Measurements from ENCODE around the gene SUGCT. TPM values are rescaled to one million over a fixed set of nuclear protein-coding genes. Genes with fewer than 3 reads are reported as not detected.
"Not testable (repeated sequence)": the region's sequence is repeated elsewhere in the genome, so short reads cannot be mapped to it uniquely, and the experiment has no call there.

The SUGCT gene
- total RNA-seq, 1 experiment from 2014 or later, result 17.1 TPM

DNA sequence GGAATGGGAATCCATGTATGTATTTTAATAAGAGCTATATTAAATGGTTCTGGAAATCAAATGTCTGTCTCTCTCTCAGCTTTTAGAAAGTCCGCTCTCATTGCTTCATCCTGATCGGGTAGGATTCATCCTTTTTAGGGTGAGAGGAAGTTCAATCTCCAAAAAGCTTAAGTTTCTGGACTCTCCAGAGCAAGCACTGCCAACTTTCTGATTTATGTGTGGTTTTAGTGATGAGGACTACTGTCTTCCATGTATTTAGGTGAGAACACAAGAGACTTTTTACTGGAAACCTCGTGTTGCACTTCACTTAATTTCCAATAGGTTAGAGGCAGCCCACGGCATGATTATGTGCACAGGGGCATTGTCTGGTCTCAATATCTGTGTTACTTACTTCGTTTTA lies 267.9 kb downstream of the SUGCT start:
- Histone ChIP-seq H3K36me3 (no peaks in the 10 kb centered on the region), H3K4me3 (no peak overlapping the region), H3K27ac (no peak overlapping the region), H3K4me1 (replicated peaks) (no peaks in the 10 kb centered on the region), H3K9me3 (replicated peaks) (no peaks in the 10 kb centered on the region), H3K27me3 (replicated peaks) (no peaks in the 10 kb centered on the region)
- DNase-seq (ENCODE audit: low read depth in 1 of 2, low spot score in 2 of 2), result no peak

- no peaks in the 10 kb centered on the region for H3K36me3 ChIP-seq
- DNase-seq (ENCODE audit: low read depth in 1 of 2, low spot score in 2 of 2), result no peak
- H3K27ac ChIP-seq, result no peak overlapping the region
- no peak overlapping the region for H3K4me3 ChIP-seq
- H3K4me1 ChIP-seq (replicated peaks), result no peaks in the 10 kb centered on the region
- H3K9me3 ChIP-seq (replicated peaks), result no peaks in the 10 kb centered on the region
- no peaks in the 10 kb centered on the region for H3K27me3 ChIP-seq (replicated peaks)
These were observed 269.1 kb downstream of the SUGCT start for GRCh38 chr7:40403703-40404476.

GRCh38 chr7:40405991-40406390 lies 271.2 kb downstream of the SUGCT start:
- Histone ChIP-seq H3K9me3 (replicated peaks) (no peaks in the 10 kb centered on the region), H3K36me3 (no peaks in the 10 kb centered on the region), H3K4me1 (replicated peaks) (no peaks in the 10 kb centered on the region), H3K4me3 (no peak overlapping the region), H3K27me3 (replicated peaks) (no peaks in the 10 kb centered on the region), H3K27ac (no peak overlapping the region)
- no peak for DNase-seq (ENCODE audit: low read depth in 1 of 2, low spot score in 2 of 2)

DNA sequence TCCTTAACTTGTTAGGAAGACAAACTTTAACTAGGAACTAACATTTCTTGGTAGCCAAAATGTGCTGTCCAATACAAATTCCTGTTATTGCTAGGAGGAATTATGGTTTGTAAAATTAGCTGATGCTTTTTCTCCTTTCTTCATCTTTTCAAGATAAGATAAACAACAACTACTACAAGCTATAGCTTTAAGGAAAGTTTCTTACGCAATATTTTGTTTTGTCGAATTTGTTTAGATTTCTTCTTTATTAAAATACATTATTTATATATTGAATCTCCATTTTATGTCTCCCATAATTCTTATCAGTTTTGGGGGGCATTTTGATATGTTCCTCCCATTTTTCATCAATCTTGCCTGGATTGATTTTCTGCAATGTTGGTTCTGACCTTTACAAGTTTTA lies 277.5 kb downstream of the SUGCT start:
- Histone ChIP-seq H3K27ac (no peak overlapping the region), H3K4me1 (replicated peaks) (no peaks in the 10 kb centered on the region), H3K9me3 (replicated peaks) (no peaks in the 10 kb centered on the region), H3K4me3 (no peak overlapping the region), H3K27me3 (replicated peaks) (no peaks in the 10 kb centered on the region), H3K36me3 (no peaks in the 10 kb centered on the region)
- no peak for DNase-seq (ENCODE audit: low read depth in 1 of 2, low spot score in 2 of 2)

- DNase-seq (ENCODE audit: low read depth in 1 of 2, low spot score in 2 of 2); H3K4me1 ChIP-seq (replicated peaks); H3K4me3 ChIP-seq; H3K36me3 ChIP-seq; H3K9me3 ChIP-seq (replicated peaks); H3K27ac ChIP-seq; H3K27me3 ChIP-seq (replicated peaks): not testable (repeated sequence)
These were observed 279.9 kb downstream of the SUGCT start for GRCh38 chr7:40414704-40415103.

DNA sequence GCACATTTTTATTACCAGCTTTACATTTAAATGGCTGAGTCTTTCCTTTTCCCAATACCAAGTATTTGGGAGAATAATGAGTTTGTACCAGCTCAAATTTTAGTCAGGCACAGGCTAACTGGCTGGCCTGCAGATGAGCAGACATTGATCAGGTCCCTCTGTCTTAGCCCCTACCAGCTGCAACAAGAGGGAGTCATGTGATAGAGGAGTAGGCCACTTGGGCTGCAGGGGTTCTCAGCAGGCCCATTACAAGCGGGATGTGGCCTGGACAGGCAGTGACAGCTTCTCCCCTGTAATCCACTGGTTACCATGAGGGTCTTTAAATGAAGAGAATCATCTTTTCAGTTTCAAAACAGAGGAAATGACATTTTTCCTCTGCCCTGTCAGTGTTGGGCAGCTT lies 283.6 kb downstream of the SUGCT start:
- H3K27ac ChIP-seq, result no peak overlapping the region
- H3K9me3 ChIP-seq (replicated peaks), result no peaks in the 10 kb centered on the region
- no peak overlapping the region for H3K4me3 ChIP-seq
- no peaks in the 10 kb centered on the region for H3K36me3 ChIP-seq
- DNase-seq (ENCODE audit: low read depth in 1 of 2, low spot score in 2 of 2), result no peak
- no peaks in the 10 kb centered on the region for H3K27me3 ChIP-seq (replicated peaks)
- no peaks in the 10 kb centered on the region for H3K4me1 ChIP-seq (replicated peaks)

DNA sequence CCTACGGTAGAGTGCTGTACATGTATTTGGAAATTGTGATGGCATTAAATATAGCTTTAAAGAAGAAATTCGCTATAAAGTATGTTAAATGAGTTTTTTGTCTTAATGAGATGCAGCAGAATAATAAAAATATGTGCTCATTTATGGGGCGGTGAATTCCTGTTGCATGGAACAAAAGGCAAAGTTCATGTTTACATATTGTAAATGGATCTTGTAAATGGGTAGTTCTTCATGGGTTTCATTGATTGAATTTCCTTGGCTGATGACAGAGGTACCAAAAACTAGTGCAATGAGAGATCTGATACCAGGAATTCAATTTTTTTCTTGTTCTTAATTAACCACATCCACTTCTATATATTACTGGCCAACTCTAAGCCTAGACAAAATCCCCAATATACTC lies 284.2 kb downstream of the SUGCT start:
- Histone ChIP-seq H3K27me3 (replicated peaks) (no peaks in the 10 kb centered on the region), H3K36me3 (no peaks in the 10 kb centered on the region), H3K4me1 (replicated peaks) (no peaks in the 10 kb centered on the region), H3K27ac (no peak overlapping the region), H3K9me3 (replicated peaks) (no peaks in the 10 kb centered on the region), H3K4me3 (no peak overlapping the region)
- no peak for DNase-seq (ENCODE audit: low read depth in 1 of 2, low spot score in 2 of 2)

- DNase-seq (ENCODE audit: low read depth in 1 of 2, low spot score in 2 of 2), result no peak
- no peaks in the 10 kb centered on the region for H3K36me3 ChIP-seq
- H3K4me1 ChIP-seq (replicated peaks), result no peaks in the 10 kb centered on the region
- no peaks in the 10 kb centered on the region for H3K27me3 ChIP-seq (replicated peaks)
- H3K27ac ChIP-seq, result no peak overlapping the region
- no peak overlapping the region for H3K4me3 ChIP-seq
- H3K9me3 ChIP-seq (replicated peaks), result no peaks in the 10 kb centered on the region
These were observed 285.0 kb downstream of the SUGCT start for GRCh38 chr7:40419806-40420205.

- Histone ChIP-seq H3K27ac (no peak overlapping the region), H3K4me1 (replicated peaks) (no peaks in the 10 kb centered on the region), H3K27me3 (replicated peaks) (no peaks in the 10 kb centered on the region), H3K9me3 (replicated peaks) (no peaks in the 10 kb centered on the region), H3K4me3 (no peak overlapping the region), H3K36me3 (no peaks in the 10 kb centered on the region)
- peak in 1 of 2 experiments; percentile 3 for DNase-seq (ENCODE audit: low read depth in 1 of 2, low spot score in 2 of 2)
These were observed 286.6 kb downstream of the SUGCT start for GRCh38 chr7:40421433-40421832.

- Histone ChIP-seq H3K4me3 (no peak overlapping the region), H3K4me1 (replicated peaks) (no peaks in the 10 kb centered on the region), H3K27ac (no peak overlapping the region), H3K9me3 (replicated peaks) (no peaks in the 10 kb centered on the region), H3K27me3 (replicated peaks) (no peaks in the 10 kb centered on the region), H3K36me3 (no peaks in the 10 kb centered on the region)
- DNase-seq (ENCODE audit: low read depth in 1 of 2, low spot score in 2 of 2), result no peak
These were observed 290.9 kb downstream of the SUGCT start for GRCh38 chr7:40425696-40426095.

GRCh38 chr7:40428421-40428820 lies 293.6 kb downstream of the SUGCT start:
- no peak overlapping the region for H3K4me3 ChIP-seq
- no peaks in the 10 kb centered on the region for H3K9me3 ChIP-seq (replicated peaks)
- no peak overlapping the region for H3K27ac ChIP-seq

DNA sequence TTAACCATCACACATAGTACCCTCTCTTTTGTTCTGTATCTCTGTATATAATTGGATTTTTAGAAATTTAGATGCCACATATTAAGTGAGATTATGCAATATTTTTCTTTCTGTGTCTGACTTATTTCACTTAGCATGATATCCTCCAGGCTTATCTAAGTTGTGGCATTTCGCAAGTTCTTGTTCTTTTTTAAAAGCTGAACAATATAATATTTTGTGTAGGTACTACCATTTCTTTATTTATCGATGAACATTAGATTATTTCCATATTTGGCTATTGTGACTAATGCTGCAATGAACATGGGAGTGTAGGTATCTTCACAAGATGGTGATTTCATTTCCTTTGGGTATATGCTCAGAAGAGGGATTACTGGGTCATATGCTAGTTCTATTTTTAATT lies 295.0 kb downstream of the SUGCT start:
- Histone ChIP-seq H3K27me3 (replicated peaks) (no peaks in the 10 kb centered on the region), H3K4me1 (replicated peaks) (no peaks in the 10 kb centered on the region), H3K4me3 (no peak overlapping the region), H3K27ac (no peak overlapping the region), H3K9me3 (replicated peaks) (no peaks in the 10 kb centered on the region), H3K36me3 (no peaks in the 10 kb centered on the region)
- no peak for DNase-seq (ENCODE audit: low read depth in 1 of 2, low spot score in 2 of 2)

More at GRCh38 chr7:40428421-40428820, 293.6 kb downstream of the SUGCT start:
- no peak for DNase-seq (ENCODE audit: low read depth in 1 of 2, low spot score in 2 of 2)
- Histone ChIP-seq H3K27me3 (replicated peaks) (no peaks in the 10 kb centered on the region), H3K4me1 (replicated peaks) (no peaks in the 10 kb centered on the region), H3K36me3 (no peaks in the 10 kb centered on the region)

DNA sequence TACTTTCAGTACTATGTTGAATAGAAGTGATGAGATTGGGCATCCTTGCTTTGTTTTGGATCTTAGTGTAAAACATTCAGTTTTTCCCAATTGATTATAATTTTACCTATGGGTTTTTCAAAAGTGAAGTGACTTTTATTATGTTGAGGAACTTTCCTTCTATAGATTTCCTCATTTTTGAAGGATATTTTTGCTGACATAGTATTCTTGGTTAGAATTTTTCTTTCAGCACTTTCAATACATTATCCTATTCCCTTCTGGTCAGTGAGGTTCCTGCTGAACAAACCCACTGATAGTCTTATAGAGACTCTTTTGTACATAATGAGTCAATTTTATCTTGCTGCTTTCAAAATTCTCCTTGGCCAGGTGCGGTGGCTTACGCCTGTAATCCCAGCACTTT lies 297.2 kb downstream of the SUGCT start:
- H3K4me3 ChIP-seq, result no peak overlapping the region
- peaks cover 6% of the 10 kb centered on the region for H3K4me1 ChIP-seq (replicated peaks)
- H3K9me3 ChIP-seq (replicated peaks), result no peaks in the 10 kb centered on the region
- H3K36me3 ChIP-seq, result no peaks in the 10 kb centered on the region
- no peak for DNase-seq (ENCODE audit: low read depth in 1 of 2, low spot score in 2 of 2)
- H3K27ac ChIP-seq, result no peak overlapping the region
- no peaks in the 10 kb centered on the region for H3K27me3 ChIP-seq (replicated peaks)

- no peaks in the 10 kb centered on the region; the same call in 1 of the 2 replicates for H3K9me3 ChIP-seq (replicated peaks)
- no peaks in the 10 kb centered on the region for H3K36me3 ChIP-seq
- no peak overlapping the region for H3K4me3 ChIP-seq
- H3K4me1 ChIP-seq (replicated peaks), result peaks cover 28% of the 10 kb centered on the region
- DNase-seq (ENCODE audit: low read depth in 1 of 2, low spot score in 2 of 2), result no peak
- no peaks in the 10 kb centered on the region for H3K27me3 ChIP-seq (replicated peaks)
- peak overlapping the region; percentile 99 for H3K27ac ChIP-seq
These were observed 301.9 kb downstream of the SUGCT start for GRCh38 chr7:40436710-40437109.

- H3K9me3 ChIP-seq (replicated peaks), result no peaks in the 10 kb centered on the region; the same call in 1 of the 2 replicates
- peak; percentile 80 to 96 for DNase-seq (ENCODE audit: low read depth in 1 of 2, low spot score in 2 of 2)
- no peaks in the 10 kb centered on the region for H3K27me3 ChIP-seq (replicated peaks)
- H3K36me3 ChIP-seq, result no peaks in the 10 kb centered on the region
- peak overlapping the region; percentile 99 for H3K27ac ChIP-seq
- no peak overlapping the region for H3K4me3 ChIP-seq
- peaks cover 28% of the 10 kb centered on the region for H3K4me1 ChIP-seq (replicated peaks)
These were observed 302.7 kb downstream of the SUGCT start for GRCh38 chr7:40437498-40437897.
